ENCODE measurements around the gene MED28.

The MED28 gene

DNA sequence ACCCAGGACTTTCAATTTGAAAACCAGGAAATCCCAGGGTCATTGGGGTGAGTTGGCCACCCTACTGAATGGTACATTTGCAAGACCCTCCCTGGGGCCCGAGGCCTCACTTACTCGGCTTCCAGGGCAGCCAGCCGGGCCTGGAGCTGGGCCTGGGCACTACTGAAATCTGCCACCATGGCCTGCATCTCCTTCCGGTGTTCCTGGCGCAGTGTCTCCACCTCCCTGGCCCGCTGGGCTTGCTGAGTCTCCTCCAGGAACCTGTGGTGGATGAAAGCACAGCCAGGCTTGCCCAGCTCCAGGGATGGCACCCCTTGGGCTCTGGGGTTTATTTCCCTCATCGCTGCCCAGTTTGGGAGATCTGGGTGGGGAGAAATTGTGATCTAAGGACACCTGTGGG is 24.7 kb downstream of the MED28 start:
- ChIA-PET POLR2A (interaction anchor here (0.7 kb wide), 1 partner anchor 479 kb away, joined by 4 read pairs; no protein-coding TSS in a partner anchor), CTCF (interaction anchor here (1.1 to 5.5 kb wide), 4 partner anchors 17 to 91 kb away, joined by 3 to 105 read pairs (median 3); no protein-coding TSS in a partner anchor)
- TF ChIP-seq, protein P1, sequence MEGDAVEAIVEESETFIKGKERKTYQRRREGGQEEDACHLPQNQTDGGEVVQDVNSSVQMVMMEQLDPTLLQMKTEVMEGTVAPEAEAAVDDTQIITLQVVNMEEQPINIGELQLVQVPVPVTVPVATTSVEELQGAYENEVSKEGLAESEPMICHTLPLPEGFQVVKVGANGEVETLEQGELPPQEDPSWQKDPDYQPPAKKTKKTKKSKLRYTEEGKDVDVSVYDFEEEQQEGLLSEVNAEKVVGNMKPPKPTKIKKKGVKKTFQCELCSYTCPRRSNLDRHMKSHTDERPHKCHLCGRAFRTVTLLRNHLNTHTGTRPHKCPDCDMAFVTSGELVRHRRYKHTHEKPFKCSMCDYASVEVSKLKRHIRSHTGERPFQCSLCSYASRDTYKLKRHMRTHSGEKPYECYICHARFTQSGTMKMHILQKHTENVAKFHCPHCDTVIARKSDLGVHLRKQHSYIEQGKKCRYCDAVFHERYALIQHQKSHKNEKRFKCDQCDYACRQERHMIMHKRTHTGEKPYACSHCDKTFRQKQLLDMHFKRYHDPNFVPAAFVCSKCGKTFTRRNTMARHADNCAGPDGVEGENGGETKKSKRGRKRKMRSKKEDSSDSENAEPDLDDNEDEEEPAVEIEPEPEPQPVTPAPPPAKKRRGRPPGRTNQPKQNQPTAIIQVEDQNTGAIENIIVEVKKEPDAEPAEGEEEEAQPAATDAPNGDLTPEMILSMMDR (IDR thresholded peaks at IDR 0.05; ENCODE audit: insufficient read depth, low read length, missing control alignments) = no peak
- H3K4me3 ChIP-seq (ENCODE audit: low read depth, low read length) = no peak overlapping the region
- DNase-seq (ENCODE audit: low read depth, low spot score) = no peak

DNA sequence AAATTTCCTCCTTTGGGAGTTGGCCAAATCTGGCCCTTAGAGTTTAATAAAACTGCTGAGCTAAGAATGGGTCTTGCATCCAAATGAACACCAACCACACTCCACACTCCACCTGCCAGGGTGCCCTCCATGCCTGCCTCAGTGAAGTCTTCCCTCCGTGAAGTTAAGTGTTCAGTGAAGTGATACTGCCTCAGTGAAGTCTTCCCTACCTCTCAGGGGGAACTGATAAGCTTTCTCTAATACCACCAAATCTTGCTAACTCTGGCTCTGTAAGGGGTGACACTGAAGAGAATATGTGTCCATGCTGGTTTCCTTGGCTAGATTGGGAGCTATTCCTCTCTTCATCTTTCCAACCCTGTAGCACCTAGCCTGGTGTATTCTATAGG is 27.9 kb downstream of the MED28 start:
- ChIA-PET POLR2A (no interaction called here), CTCF (interaction anchor here (4.0 kb wide), 1 partner anchor 93 kb away, joined by 22 read pairs; no protein-coding TSS in a partner anchor)
- DNase-seq (ENCODE audit: low read depth, low spot score) = no peak
- no peak overlapping the region for H3K4me3 ChIP-seq (ENCODE audit: low read depth, low read length)
- TF ChIP-seq, protein P1 (IDR thresholded peaks at IDR 0.05; ENCODE audit: insufficient read depth, low read length, missing control alignments) = no peak

DNA sequence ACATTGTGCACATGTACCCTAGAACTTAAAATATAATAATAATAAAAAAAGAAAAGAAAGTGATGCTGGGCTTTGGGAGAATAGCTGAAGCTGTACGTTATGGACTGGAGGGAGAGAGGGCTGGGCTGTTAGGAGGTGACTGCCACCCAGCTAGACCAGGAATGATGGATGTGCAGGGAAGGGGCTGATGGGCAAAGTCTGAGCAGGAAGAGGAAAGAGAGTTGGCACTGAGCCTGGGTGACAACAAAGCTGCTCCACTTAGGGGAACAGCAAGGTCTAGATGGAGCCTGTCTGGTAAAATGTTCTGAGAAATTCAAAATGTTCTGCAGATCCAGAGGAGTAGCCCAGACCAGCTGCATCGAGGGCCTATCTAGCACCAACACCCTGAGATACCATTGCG is 32.3 kb downstream of the MED28 start:
- TF ChIP-seq, protein P1 (IDR thresholded peaks at IDR 0.05; ENCODE audit: insufficient read depth, low read length, missing control alignments) = no peak
- ChIA-PET POLR2A (interaction anchor here (0.7 kb wide), 1 partner anchor 12 kb away, joined by 3 read pairs; no protein-coding TSS in a partner anchor), CTCF (interaction anchor here (1.2 to 3.4 kb wide), 2 partner anchors 9 to 10 kb away, joined by 3 to 23 read pairs; no protein-coding TSS in a partner anchor)
- DNase-seq (ENCODE audit: low read depth, low spot score) = no peak
- no peak overlapping the region for H3K4me3 ChIP-seq (ENCODE audit: low read depth, low read length)

DNA sequence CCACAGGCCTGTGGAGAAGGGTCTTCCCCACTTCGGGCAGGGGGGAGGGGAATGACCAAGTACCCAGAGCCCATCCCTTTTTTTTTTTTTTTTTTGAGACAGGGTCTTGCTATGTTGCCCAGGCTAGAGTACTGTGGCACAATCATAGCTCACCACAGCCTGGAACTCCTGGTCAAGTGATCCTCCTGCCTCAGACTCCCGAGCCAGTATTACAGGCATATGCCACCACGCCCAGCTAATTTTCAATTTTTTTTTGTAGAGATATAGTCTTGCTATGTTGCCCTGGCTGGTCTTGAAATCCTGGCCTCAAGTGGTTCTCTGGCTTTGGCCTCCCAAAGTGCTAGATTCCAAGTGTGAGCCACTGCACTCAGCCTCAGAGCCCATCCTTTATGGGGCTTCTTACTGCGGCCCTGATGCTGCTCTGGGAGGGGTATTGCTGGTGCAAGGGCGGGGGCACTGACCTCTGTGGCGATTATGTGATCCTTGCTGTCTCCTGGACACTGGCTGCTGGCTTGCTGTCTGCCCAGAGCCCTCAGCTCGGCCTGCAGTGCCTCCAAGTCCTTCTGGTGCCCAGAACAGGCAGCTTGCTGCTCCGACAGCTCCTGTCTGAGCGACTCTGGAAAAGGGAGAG is 32.9 kb downstream of the MED28 start:
- ChIA-PET CTCF (interaction anchor here (1.2 to 3.4 kb wide), 2 partner anchors 9 to 10 kb away, joined by 3 to 23 read pairs; no protein-coding TSS in a partner anchor), POLR2A (interaction anchor here (0.7 kb wide), 1 partner anchor 13 kb away, joined by 3 read pairs; no protein-coding TSS in a partner anchor)
- DNase-seq (ENCODE audit: low read depth, low spot score) = no peak
- TF ChIP-seq, protein P1 (IDR thresholded peaks at IDR 0.05; ENCODE audit: insufficient read depth, low read length, missing control alignments) = no peak
- H3K4me3 ChIP-seq (ENCODE audit: low read depth, low read length) = no peak overlapping the region

DNA sequence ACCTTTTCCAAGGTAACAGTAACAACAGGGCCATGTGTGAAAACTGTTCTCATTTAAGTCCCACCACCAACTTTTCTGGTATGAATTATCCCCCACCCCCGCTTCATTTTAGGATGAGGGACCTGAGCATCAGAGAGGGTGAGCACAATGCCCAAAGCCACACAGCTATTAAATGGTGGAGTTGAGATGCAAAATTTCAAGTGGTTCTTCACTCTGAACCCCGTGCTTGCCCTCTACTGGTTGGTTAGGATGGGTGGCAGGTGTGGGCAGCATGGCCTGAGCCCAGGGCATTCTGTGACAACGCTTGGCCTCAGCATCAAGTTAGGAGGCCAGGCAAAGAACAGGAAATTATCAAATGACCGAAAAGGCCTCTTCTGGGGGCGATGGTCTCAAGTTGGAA is 33.5 kb downstream of the MED28 start:
- ChIA-PET CTCF (interaction anchor here (3.4 kb wide), 1 partner anchor 11 kb away, joined by 23 read pairs; no protein-coding TSS in a partner anchor), POLR2A (no interaction called here)
- TF ChIP-seq, protein P1 (IDR thresholded peaks at IDR 0.05; ENCODE audit: insufficient read depth, low read length, missing control alignments) = no peak
- DNase-seq (ENCODE audit: low read depth, low spot score) = no peak
- H3K4me3 ChIP-seq (ENCODE audit: low read depth, low read length) = no peak overlapping the region

DNA sequence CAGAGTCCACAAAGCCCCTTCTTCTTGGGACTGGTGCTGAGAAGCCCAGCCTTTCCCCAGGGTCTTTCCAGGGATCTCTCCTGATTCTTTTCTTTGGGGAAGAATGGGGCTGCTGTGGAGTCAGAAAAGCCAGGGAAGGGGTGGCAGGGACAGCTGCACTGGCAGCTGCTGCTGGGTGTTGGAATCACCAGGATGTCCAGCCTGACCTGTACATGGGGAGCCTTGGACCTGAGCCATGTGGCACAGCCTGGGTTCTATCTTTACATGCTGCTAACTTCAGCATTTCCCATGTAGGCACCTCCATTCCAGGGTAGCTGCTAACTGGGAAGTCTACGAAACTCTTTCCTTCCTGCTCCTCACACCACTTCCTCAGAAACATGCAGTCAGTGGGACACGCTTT is 36.0 kb downstream of the MED28 start:
- CTCF ChIA-PET = no interaction called here
- POLR2A ChIA-PET = no interaction called here

More for the DNA sequence above, 36.0 kb downstream of the MED28 start:
- TF ChIP-seq, protein P1 (IDR thresholded peaks at IDR 0.05; ENCODE audit: insufficient read depth, low read length, missing control alignments) = no peak
- DNase-seq (ENCODE audit: low read depth, low spot score) = no peak
- H3K4me3 ChIP-seq (ENCODE audit: low read depth, low read length) = no peak overlapping the region
